HG03354 (cell line): ENCODE data around the gene OPRM1.
"Not testable (repeated sequence)": the region's sequence is repeated elsewhere in the genome, so short reads cannot be mapped to it uniquely, and the experiment has no call there.

Experiments
- ATAC-seq: cut with Tn5 transposase; IDR thresholded peaks from one replicate; pipeline ENCODE4 v1.9.1; 2021; ENCODE audit warnings: mild to moderate bottlenecking; ENCODE audit not compliant: unreplicated experiment, poor library complexity, severe bottlenecking

The OPRM1 gene

DNA sequence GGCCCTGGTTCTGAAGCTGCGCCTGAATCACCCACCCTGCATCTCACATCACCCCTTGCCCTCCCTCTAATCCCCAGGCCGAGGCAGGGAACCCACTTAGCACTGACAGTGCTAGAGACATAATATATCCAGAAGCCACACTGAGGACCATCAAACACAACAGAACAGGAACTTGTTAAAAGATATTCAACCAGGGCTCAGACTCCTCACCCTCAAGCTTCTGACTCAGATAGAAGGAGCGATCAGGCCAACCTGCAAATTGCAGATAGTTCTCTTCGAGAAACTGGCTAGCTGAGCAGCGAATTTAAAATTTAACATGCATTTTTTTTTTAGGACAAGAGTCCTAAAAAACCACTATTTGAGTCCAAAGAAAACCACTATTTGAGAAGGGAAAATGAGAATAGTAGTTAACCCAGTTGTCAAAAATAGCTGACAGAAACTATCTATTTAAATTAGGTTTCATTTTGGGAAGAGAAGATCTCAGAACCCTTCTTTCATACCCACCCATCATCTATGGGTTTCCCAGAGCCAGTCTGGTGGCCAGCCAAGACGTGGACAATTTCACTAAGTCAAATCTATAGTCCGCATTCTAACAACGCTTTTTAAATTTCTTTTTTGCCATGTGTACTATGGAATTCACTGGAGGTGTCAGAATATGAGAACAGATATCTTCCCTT is 95.6 kb downstream of the OPRM1 start:
- ATAC-seq, result no peak

DNA sequence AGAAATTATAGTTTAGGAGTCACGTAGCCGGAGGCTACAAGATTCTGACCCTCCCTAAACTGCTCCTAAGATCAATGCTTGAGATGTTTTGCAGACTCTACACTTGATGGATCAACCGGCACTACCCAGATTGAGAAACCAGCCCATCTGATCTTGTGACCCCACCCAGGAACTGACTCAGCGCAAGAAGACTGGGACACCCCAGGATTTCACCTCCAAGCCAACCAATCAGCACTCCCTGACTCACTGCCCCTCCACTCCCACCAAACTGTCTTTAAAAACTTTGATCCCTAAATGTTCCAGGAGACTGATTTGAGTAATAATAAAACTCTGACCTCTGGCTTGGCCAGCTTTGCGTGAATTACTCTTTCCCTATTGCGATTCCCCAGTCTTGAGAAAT is 99.8 kb downstream of the OPRM1 start:
- no peak for ATAC-seq

DNA sequence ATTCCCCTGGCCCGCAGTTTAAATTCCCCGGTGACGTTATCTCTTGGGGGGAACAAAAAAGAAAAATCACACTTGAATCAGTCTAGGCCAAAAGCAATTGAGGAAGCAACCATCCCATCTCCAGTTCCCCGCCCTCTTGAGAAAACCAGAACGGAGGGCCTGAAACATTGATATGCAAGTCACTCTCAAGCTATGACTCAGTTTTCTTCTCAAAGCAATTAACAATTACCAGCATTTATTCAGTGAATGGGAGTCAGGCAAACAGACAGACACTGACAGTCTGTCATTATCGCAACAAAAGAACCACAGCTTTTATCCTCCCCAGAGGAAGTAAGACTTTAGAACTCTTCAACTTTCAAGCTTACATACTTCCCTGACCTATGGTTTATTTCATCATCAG is 100.9 kb downstream of the OPRM1 start:
- no peak for ATAC-seq

DNA sequence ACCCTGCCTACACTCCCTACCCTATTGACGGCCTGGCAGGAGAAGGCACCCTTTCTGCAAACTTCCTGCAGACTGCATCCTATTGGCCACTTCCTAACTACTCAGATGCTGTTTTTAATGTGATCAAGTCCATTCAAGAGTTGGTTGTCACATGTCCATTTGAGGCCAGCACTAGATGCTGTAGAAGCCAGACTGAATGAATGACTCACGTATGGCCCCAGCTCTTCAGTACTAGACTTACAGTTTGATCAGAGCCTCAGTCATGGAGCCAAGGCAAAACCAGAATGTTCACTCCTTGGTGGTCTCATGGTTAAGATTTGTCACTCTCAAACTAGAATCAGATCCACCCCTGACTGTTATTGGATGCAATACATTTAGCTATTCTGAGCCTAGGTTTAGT is 101.7 kb downstream of the OPRM1 start:
- ATAC-seq, result no peak

DNA sequence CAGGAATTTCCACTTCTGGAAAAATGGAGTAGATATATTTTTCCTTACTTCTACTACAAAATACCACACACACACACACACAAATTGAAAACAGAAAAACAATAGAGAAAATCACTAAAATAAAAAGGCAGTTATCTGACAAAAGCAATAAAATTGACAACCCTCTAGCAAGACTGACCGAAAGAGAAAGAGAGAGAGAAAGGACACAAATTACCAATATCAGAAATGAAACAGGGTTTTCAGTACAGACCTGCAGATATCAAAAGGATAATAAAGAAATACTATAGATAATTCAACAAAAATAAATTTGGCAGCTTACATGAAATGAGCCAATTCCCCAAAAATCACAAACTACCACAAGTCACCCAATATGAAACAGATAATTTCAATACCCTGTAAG is 104.7 kb downstream of the OPRM1 start:
- no peak for ATAC-seq

DNA sequence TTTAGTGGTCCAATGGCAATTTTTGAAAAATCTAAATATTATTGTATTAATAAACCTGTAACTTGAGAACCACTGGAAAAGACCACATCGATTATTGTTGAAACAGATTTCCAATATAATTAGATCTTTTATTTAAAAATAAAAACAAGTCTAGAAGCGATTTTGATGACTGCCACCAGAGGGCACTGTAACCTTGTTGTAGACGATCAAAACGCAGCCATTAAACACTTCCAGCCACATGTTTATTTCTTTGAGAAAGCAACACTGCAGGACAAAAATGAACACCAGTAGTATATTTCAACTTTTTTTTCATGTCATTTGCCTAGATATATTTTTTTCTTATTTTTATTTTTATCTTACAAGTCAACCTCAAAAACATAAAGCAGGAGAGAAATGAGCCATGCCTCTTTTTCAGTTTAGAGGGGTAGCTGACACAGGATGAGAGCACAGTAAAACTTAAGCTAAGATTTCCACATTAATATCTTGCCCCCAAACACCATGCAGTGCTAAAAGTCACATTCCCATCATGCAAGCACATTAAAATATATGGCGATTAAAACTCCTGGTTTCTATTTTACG is 115.4 kb downstream of the OPRM1 start:
- no peak for ATAC-seq

DNA sequence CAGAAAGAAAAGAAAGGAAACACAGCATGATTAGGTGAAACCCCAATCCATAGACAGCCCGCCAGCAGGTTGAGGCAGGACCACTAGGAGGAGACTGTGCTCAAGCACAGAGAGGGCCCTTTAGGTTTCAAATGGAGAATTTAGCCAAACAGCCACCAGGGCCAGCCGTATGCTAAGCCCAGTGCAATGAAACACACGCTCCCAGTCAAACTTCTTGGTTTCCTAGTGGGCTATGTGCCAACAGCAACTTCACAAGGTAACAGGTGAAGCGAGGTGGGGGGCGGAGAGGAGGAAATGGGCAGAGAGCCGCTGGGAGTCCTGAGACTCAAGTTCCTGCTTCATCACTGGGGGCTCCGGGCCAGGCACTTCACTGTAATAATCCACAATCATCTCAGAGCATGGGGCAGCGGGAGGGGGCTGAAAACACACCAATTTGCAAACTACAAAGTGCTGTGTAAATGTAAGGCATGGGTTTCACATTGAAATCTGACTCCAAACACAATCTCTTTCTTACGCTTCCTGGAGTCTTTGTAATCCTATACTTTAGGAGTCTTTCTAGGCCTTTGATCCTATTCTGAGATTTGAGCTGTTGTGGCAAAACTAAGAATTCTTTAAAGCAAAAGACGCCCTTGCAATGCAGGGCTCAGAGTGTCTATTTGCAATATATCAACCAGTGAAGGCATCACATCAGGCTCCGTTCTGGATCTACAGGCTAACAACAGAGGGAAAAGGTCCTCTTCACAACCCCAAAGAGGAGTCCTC is 117.3 kb downstream of the OPRM1 start:
- ATAC-seq, result peak; percentile 81

DNA sequence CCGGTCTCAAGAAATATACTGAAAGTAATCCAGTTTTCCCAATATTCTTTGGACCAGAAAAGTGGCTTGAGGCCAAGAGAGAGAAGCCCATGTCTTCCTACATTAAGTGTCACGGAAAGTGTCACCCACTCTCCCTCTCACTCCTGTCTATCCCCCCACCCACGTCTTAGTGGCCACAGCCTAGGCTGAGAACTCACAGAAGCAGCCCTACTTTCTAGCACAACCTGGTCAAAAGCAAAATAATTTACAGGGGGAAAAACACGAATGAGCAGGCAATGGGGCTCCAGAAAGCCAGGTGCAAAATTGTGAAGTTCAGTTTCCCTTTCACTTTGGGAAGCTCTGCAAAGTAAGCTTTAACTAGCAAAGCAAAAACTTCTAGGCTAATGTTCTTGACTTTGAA is 118.0 kb downstream of the OPRM1 start:
- peak; percentile 56 for ATAC-seq

DNA sequence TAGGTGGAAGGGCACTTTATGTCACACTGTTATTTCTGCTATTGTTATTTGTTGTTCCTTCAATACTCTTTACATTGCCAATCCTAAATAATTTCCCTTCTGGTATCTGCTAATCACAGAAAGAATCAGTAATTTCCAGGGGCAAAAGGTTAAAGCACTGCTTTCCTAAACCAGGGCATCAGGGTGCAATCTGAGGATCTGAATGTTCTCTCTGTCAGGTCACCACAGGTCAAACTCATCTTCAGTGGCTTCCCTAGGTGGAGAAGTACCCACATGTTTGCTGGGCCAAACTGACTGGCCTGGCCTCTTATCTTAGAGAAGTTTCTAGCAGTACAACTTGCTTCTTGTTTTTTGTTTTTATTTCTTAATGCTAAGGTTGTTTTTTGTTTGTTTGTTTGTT is 118.7 kb downstream of the OPRM1 start:
- no peak for ATAC-seq

DNA sequence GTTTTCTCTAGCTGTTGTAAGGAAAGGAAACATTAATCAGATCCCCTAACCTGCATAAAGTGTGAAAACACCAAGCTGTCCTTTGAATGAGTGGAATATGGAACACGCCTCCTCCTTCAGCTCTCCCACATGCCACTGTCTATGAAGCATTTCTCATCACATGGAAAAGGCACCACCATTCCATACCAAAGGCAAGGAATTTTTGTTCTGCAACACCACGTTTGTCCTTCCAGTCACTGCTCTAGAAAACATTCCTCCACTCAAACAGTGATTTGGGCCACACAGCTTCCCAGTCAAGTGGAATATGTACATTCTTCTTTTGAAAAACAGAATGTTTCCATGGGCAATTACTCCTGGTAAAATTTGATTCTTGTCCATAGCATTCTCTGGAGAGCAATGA is 120.1 kb downstream of the OPRM1 start:
- ATAC-seq, result no peak

DNA sequence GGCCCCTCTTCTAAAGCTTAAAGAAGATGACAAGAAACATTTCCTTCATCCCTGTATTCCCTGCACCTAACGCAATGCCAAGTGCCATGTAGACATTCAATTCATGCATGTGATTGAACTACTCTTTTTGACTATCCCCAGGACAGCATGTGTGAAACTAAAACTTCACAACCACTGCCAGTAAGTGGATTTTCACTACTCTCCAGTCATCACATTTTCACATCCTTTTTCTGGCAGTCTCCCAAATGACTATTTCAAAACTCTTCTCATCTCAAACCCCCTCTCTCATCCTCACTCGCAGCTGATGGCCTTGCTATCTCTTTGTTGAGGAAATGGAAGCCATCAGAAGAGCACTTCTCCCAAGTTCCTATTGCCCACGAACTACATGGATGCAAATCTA is 122.6 kb downstream of the OPRM1 start:
- peak; percentile 65 for ATAC-seq

DNA sequence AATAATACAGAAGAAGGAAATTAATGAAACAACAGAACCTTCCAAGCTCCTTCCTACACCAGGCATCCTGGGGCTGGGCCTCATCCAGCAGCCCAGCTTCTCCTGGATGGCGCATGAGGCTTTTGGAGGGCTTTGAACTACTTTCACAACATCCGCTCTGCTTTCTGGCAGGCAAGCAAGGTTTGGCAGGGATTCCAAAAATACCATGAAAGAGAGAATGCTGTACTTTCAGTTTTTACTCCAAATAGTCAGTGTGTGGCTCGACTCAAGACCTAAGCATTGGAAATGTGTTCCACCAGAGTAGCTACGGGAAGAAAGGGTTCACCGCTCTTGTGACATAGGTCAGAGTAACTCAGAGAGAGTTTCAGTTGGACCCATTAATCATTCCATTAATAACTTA is 125.4 kb downstream of the OPRM1 start:
- no peak for ATAC-seq

DNA sequence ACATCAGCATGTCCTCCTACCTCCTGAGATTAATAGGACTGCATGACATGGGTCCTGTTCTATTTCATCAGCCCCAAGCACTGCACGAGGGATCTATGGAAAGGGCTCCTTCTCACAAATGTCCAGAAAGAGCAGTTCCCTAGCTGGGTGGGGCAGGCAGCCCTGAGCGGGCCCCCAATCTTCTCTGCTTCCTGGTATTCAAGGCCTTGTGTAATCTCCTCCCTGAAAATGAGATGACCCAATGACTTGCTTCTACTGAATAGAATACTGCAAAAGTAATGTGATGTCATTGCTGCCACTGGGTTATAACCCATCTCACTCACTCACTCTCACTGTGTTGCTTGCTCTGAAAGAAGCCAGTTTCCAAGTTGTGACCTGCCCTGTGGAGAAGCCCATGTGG is 126.4 kb downstream of the OPRM1 start:
- ATAC-seq, result no peak

DNA sequence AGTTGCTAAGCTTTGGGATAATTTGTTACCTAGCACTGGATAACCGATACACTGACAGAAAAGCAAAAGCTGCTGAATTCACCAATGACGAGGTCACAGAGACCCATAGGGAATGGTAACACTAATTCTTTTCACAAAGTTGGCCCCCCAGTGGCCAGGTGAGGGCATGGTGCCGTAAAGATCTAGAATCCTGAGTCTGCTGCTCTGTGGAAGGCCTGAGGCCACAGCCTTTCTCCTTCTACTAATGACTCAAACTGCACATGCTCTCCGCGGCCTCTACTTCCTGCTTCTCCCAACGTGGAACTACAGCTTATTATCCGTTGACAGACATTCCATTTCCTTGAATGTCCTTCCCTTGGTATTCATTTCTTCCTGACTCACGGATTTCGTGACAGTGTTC is 127.1 kb downstream of the OPRM1 start:
- no peak for ATAC-seq

DNA sequence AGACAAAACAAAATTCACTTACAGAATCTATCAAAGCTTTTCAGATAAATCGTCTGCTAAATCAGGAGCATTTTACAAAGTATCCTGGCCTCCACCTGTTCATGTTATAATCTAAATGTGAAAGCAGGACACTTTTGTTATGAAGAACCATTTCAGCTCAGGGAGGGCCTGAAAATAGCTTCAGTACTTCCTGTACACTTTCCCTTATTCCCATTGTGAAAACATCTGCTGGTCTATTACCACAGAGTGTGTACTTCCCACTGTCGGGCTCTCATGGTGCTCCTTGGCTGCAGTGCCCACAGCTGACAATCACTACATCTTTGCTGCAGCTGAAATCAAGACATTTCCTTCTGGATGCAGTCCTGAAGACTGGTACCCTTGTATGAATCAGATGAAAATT is 128.1 kb downstream of the OPRM1 start:
- no peak for ATAC-seq

DNA sequence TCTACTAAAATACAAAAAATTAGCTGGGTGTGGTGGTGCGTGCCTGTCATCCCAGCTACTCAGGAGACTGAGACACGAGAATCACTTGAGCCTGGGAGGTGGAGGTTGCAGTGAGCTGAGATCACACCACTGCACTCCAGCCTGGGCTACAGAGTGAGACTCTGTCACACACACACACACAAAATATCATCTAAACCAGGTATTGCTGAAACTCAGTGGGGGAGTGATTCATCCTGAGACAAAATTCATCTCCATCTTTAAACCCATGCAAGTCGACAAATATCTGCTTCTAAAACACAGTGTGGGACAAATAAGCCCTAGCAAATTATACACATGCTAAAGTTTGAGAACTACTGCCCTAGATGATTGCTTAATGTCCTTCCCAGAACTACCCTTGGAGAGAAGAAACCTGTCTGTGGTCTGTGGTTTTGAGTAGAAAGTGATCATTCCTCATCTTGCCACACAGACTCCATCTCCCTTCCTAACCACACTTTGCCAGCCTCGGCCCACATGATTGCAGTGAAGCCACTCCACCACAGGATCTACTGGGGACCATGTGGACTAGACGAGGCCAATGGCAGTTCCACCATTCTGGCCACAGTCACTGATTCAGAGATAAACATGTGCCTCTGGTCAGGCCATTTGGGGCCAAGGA is 130.3 kb downstream of the OPRM1 start:
- ATAC-seq, result no peak

DNA sequence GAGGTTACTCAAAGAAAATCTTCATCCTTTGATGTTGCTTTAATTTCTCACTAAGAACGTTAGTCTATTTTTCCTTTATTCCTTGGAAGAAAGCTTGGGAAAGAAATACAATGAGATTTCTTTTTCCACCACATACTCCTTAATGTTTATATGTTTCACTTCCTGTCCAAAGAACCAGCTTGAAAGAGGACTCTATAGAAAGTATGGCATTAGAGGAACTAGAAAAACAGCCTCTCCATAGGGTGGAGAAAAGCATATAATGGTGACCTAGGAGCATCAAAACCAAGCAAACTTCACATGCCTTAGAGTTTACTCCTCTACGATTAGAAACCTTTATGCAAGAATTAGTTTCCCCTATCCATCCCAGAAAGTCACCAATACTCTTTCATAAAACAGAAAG is 131.1 kb downstream of the OPRM1 start:
- ATAC-seq, result no peak

DNA sequence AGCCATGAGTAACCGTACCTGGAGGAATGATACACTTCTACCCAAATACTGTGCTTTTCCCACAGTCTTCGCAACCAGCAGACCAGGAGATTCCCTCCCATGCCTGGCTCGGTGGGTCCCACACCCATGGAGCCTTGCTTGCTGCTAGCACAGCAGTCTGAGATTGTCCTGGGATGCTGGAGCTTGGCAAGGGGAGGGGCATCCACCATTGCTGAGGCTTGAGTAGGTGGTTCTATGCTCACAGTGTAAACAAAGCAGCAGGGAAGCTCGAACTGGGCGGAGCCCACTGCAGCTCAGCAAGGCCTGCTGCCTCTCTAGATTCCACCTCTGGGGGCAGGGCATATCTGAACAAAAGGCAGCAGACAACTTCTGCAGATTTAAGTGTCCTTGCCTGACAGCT is 133.4 kb downstream of the OPRM1 start:
- not testable (repeated sequence) for ATAC-seq

DNA sequence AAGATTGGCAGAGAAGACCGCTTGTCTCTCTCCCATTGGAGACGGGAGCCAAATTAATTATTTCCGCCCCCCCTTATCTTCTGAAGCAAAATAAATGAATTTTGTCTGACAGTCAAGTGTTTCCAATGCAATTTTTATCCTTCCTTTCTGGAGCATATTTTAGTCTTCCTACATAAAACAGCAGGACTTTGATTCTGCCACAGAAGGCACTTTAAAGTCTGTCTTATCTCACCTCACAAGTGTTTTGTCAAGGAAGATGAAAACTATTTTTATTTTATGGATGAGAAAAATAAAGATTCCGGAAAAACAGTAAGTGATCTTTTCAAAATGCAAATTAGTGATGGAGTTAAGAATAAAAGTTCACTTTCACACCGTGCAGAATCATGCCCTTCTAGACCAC is 140.4 kb downstream of the OPRM1 start:
- no peak for ATAC-seq

DNA sequence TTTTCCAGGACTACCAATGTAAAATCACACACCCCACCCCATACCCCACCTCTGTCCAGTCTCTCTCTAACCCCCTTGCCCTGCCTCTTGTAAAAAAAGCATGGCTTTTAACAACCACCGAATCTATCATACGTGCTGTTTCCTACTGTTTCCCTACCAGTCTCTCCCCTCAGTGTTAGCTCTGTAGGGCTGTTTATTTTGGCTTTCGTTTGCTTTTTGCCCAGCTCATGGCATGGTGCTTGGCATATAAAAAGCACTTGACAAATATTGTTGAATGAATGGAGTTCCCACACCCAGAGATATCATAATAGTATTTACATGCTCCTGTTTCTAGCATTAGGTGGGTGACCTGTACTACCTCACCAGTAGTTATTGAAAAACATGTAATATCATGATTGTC is 148.2 kb downstream of the OPRM1 start:
- no peak for ATAC-seq

DNA sequence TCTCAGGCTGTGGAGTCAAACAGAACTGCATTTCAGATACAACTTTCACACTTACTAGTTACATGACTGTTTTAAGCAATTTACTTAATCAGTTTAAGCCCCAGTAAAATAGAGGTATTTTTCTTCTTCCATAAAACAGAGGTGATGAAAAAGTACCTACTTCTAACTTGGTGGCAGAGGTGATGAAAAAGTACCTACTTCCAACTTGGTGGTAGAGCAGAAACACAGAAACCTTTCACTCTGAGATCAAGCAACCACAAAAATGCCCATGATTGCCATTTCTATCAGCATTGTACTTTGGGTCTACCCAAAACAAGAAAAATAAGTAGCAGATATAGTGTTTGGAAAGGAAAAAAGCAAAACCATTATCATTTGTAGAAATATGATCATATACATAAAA is 148.7 kb downstream of the OPRM1 start:
- ATAC-seq, result no peak
